Esophagus muscularis mucosa (tissue), 3 donors: Measurements from ENCODE around the gene EXOC3L4.

Experiments
- CTCF ChIP-seq, 3 experiments: fragments of 200-600 bp in 2 of 3; fragments of 450-650 bp in 1 of 3; sonication (generic) in 2 of 3; IDR thresholded peaks; one replicate each; pipeline ENCODE4 v1.5.1; 2017 to 2019; ENCODE audit warnings: antibody characterized with exemption in 3 of 3, mild to moderate bottlenecking in 2 of 3, moderate library complexity in 1 of 3
- EP300 ChIP-seq: sonication (generic); formaldehyde crosslinking; IDR thresholded peaks from one replicate; pipeline ENCODE4 v1.6.1; 2017; ENCODE audit warnings: antibody characterized with exemption

DNA sequence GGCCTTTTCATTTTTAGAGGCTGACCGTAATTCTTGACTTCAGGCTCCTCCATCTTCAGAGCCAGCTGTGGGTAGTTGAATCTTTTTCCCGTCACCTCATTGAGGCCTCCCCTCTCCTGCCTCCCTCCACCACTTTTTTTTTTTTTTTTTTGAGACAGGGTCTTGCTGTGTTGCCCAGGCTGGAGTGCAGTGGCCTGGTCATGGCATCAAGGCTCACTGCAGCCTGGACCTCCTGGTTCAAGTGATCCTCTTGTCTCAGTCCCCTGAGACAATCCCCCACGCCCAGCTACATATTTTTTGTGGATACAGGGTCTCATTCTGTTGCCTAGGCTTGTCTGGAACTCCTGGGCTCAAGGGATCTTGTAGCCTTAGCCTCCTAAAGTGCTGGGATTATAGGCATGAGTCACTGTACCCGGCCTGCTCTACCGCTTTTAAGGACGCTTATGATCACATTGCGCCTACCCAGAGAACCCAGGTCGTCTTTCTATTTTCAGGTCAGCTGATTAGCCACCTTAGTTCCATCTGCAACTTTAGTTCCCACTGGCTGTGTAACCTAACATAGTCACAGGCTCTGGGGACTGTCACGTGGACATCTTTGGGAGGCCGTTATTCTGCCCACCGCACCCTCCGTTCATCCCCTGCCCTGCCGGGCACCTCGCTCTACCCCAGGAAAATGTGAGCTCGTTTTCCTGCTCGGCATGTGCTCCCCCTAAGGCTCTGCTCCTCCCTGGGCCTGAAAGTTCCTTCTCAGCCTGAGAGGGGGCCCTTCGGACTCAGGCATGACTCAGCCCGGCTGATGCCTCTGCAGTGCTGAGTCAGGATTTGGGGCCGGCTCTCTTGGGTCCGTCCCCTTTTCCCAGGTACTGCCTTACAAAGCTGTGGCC is 42.1 kb downstream of the EXOC3L4 start:
- TF ChIP-seq CTCF (IDR thresholded peaks at IDR 0.05) (no peak), EP300 (no peak)
